ENCODE data around the gene NUDT9.
"Not testable (repeated sequence)": the region's sequence is repeated elsewhere in the genome, so short reads cannot be mapped to it uniquely, and the experiment has no call there.

NUDT9 gene

GRCh38 chr4:87469390-87469789 lies 47.0 kb downstream of the NUDT9 start:
- no peak for DNase-seq

DNA sequence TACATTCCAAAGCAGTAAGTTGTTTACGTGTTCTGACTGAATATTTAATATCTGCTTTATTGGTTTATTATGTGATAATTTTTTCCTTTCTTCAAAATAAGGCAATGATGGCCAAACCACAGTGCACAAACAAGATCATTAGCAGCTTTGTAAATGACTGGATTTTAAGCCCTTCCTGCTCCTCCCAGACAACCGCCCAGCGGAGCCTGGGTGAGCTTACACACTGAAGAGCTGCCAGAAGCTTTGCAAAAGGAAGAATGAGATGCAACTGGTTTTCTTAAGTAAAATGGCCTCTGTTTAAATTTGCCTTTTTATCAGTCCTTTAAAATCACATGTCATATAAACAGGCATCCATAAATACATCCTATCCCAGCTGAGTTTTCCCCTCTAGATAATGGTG lies 54.6 kb downstream of the NUDT9 start:
- no peak for DNase-seq

DNA sequence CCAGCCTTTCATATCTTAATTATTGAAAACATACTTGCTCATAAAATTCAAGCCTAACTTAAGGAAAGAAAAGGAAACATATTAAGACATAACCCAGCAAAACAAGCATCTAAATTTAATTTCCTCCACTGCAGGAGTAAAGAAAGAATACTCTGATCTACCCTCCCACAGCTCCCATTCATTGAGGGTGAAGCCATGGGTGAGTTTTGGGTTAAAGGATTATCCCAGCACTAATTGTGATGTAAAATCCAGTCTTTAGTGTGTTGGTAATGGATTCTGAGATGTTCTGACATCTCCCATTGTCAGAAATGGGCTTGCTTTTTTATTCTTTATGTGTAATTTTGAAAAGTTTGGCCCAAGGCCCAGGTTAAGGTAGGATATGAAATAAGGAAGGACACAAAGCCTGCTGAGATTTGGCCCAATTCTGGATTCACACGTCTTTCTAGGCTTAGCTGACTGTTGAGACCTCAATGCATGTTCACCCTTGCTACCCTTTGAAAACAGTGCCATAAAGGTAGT lies 56.4 kb downstream of the NUDT9 start:
- DNase-seq = no peak

DNA sequence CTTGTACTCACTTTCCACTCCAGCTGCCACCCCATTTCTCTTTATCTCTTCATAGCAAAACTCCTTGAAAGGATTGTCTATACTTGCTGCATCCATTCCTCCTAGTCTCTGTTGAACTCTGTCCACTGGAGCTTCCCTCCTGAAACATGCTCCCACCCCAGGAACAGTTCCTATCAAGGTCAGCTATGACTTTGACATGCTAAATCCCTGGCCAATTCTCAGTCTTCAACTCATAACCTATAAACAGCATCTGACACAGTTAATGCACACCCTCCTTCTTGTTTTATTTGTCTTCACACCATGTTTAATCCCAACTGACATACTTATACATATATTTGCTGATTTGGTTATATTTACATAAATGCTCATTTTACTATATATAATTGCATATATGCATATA lies 59.0 kb downstream of the NUDT9 start:
- no peak for DNase-seq

DNA sequence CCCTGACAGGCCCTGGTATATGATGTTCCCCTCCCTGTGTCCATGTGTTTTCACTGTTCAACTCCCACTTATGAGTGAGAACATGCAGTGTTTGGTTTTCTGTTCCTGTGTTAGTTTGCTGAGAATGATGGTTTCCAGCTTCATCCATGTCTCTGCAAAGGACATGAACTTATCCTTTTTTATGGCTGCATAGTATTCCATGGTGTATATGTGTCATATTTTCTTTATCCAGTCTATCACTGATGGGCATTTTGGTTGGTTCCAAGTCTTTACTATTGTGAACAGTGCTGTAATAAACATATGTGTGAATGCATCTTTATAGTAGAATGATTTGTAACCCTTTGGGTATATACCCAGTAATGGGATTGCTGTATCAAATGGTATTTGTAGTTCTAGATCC lies 60.9 kb downstream of the NUDT9 start:
- not testable (repeated sequence) for DNase-seq

- DNase-seq = not testable (repeated sequence)
Observed at GRCh38 chr4:87488666-87489065, 66.3 kb downstream of the NUDT9 start.

DNA sequence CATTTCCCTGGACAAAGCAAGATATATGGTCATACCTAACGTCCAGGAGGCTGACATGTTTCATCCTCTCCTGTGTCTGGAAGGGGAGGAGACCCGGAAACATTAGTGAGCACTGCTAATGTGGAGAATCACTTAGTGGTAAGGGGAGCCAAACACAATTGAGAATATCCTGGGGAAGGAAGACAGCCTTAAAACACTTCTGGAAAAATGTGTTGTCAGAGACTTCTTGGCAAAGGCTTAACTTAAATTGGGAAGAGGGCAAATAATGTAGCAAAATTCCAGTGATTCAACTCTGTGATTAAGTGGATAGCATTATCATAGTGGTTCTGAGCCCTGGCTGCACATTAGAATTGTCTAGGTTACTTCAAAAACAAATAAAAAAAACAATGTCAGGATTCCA lies 67.3 kb downstream of the NUDT9 start:
- DNase-seq = no peak

- no peak for DNase-seq
Observed at GRCh38 chr4:87490664-87491369, 68.4 kb downstream of the NUDT9 start.

GRCh38 chr4:87491436-87491835 lies 69.1 kb downstream of the NUDT9 start:
- DNase-seq = no peak

- DNase-seq = not testable (repeated sequence)
Observed at GRCh38 chr4:87491851-87492250, 69.5 kb downstream of the NUDT9 start.

DNA sequence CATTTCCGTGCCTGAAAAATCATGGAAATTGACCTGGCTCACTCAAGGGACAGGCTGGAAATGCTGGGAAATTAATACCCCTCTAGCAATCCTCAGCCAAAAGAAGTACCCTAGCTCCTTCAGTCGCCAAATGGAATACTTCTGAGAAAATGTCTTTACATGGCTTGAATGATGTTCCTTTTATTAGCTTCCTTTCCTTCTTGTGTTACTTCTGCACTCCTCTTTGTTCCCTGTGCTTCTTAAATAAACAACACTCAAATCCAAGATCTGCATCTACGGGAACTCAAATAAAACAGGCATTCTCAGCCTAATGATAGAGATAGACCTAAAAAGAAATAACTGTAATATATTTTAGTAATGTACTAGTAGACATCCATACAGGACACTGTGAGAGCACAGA lies 70.7 kb downstream of the NUDT9 start:
- DNase-seq = no peak

DNA sequence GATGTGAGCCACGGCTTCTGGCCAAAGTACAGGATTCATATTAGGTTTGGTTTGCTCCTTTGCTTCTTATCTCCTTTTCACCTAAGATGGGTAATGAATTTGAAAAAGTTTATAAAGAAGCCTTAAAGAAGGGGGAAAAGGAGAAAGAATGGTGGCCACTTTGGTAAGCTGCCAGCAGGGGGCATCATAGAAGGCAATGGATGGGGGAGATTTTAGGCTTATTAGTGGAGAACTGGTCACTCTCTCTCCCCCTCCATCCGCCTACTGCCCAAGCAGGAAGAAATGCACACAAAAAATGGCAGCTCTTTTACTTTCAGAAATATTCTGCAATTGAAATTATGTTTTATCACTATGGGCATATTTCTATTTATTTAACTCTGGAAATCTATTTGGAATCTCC lies 74.8 kb downstream of the NUDT9 start:
- no peak for DNase-seq

- no peak for DNase-seq
Observed at GRCh38 chr4:87497578-87497977, 75.2 kb downstream of the NUDT9 start.

DNA sequence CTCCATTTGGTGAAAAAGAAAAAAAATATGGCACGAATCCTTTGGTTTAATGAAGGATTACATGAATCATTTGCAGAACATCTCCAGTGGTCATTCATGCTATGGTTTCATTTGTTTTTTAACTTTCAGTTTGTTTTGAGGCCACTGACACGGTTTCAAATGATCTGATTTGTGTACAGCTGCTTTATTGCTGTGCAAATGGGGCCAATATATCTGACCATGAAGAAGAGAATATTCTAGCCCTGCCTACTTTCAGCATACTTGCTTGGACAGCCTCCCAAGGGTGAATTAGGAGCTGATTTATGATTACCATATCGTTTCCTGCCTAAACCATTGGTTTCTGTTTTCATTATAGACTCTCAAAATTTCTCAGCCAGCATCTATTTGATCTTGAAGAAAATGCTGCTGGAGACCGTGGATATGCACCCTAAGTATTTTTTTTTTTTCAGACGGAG lies 76.1 kb downstream of the NUDT9 start:
- DNase-seq = no peak

DNA sequence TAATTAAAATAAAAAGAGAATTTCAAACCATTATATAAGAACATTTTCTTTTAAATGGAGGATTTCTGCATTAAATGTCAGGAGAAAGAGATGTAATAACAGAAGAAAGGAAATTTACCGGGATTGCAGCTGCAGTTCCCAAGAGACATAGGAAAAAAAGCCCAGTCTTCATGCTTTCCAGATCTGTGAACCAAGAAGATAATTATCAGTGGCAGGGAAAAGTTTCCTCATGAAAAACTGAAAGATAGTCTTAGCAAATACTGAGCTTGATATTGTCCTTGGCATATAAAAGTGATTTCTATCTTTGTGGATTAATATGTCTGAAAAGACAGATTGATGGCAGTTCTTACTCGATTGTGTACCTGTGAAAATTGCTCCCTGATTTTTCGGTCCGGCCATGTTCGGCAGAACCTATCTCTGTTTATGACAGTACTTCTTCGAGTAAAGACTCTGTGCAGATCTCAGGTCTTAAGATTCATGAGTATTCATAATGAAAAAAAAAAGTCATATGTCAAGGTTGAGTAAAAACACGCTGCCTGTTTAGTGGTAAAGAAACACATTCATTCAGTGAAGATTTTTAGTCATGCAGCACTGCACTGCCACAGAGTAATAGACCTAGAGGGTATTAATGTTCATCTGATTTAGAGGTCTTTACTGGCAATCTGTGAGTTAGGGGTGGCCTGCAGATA lies 77.2 kb downstream of the NUDT9 start:
- DNase-seq = no peak

GRCh38 chr4:87500092-87500462 lies 77.7 kb downstream of the NUDT9 start:
- DNase-seq = no peak

DNA sequence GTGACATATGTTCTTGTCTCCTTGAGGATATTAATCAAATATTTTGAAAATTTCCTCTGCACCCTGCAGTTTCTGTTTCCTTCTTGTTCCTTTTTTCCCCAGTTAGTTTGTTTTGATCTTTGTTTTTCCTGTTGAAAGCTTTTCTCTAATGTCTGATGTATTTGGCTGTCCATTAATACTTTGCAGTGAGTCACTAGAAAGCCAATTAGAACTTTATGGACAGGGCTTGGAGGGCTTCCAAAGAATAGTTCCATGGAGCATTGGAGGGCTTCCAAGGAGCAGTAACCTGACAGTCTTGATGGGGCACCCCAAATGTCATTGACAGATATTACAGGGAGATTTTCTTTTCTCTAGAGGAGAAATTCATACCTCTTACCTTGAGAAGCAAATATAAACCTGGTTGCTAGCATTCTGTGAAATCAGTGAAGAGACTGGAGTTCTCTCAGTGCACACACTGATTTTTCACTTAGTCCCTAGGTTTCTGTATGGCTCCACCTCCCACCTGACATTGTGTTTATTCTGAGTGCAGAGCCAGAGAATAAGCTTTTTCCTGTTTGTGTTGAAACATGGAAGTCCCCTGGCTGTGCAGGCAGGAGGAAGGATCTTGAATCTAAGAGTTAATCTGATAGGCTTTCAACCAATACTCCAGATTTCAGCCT lies 80.3 kb downstream of the NUDT9 start:
- DNase-seq = no peak

DNA sequence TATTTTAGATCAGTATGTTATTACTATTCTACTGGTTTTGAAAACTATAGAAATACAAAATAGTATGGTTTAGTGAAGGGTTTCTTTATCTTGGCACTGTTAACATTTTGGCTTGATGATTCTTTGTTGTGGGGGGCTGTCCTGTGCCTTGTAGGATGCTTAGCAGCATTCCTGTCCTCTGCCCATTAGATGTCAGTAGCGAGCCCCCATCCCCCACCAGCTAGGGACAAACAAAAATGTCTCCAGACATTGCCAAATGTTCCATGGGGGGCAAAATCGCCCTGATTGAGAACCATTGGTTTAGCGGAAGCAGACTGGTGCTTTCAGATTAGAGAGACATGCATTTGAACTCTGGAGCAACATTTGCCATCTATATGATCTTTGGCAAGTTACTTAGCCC lies 83.5 kb downstream of the NUDT9 start:
- DNase-seq = no peak

DNA sequence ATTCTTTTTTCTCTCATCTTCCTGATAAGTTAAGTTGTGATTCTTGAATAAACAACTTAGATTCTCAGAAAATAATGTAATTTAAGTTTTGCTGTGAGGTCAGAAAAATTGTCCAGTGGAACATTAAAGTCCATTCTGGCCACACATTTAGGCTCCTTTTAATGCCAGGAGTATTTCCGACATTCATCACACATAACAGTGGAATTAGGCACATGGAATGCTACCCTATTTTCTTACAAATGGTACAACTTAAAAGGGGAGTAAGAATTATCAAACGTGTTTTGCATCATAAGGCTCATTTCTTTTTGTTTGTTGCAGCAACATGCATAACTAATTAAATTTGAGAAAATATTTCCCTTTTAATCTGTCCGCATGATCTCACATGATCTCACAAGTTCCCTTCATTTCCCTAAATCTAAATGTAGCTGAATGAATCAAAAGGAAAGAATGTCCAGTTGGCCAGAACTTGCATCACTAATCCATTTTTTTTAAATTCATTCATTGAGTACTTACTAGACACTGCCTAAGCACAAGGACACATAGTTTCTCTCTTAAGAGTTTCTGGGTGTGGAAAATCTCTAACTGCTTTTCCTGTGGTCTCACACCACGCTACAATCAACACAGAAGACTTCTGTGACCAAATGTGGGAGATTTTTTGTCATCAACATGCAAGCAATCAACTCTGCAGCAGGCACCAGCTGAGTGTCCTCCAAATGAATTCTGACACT lies 84.8 kb downstream of the NUDT9 start:
- DNase-seq = no peak
